GM23248 (cell line): ENCODE results near the gene HJURP. TPM values are rescaled to one million over a fixed set of nuclear protein-coding genes. Genes with fewer than 3 reads are reported as not detected.
A peak's percentile ranks its signal among the peaks of the same experiment; 100 is the strongest.

Experiments
- DNase-seq: peaks from one replicate; pipeline ENCODE4 v3.0.0-alpha.2; 2015
- H2AFZ ChIP-seq: fragments of 200-600 bp; sonication (generic); 2 replicates; pipeline ENCODE4 v1.6.1; 2016; ENCODE audit warnings: antibody characterized with exemption
- H3F3A ChIP-seq: fragments of 200-600 bp; sonication (generic); 2 replicates; pipeline ENCODE4 v1.6.1; 2016; ENCODE audit warnings: mild to moderate bottlenecking, antibody characterized with exemption, mixed run types; ENCODE audit not compliant: insufficient read depth
- H3K27ac ChIP-seq: fragments of 200-600 bp; sonication (generic); 2 replicates; pipeline ENCODE4 v1.5.1; 2016; ENCODE audit warnings: mild to moderate bottlenecking
- H3K27me3 ChIP-seq: fragments of 200-600 bp; sonication (generic); replicated peaks from 2 replicates; pipeline ENCODE4 v1.6.1; 2016; ENCODE audit warnings: mild to moderate bottlenecking; ENCODE audit not compliant: insufficient read depth
- H3K36me3 ChIP-seq: fragments of 200-600 bp; sonication (generic); 2 replicates; pipeline ENCODE4 v1.6.1; 2016; ENCODE audit warnings: low read depth, mild to moderate bottlenecking
- H3K4me1 ChIP-seq: fragments of 200-600 bp; sonication (generic); 2 replicates; pipeline ENCODE4 v1.6.1; 2016; ENCODE audit warnings: mild to moderate bottlenecking; ENCODE audit not compliant: insufficient read depth
- H3K4me2 ChIP-seq: fragments of 200-600 bp; sonication (generic); one replicate; pipeline ENCODE4 v1.6.1; 2016; ENCODE audit warnings: mild to moderate bottlenecking; ENCODE audit not compliant: unreplicated experiment
- H3K4me3 ChIP-seq: fragments of 200-600 bp; sonication (generic); 2 replicates; pipeline ENCODE4 v1.5.1; 2016; ENCODE audit warnings: mild to moderate bottlenecking
- H3K79me2 ChIP-seq: fragments of 200-600 bp; sonication (generic); 2 replicates; pipeline ENCODE4 v1.6.1; 2016; ENCODE audit warnings: mild to moderate bottlenecking; ENCODE audit not compliant: insufficient read depth
- H3K9ac ChIP-seq: fragments of 200-600 bp; sonication (generic); 2 replicates; pipeline ENCODE4 v1.6.1; 2016; ENCODE audit warnings: mild to moderate bottlenecking
- H3K9me2 ChIP-seq: fragments of 200-600 bp; sonication (generic); 2 replicates; pipeline ENCODE4 v1.6.1; 2016; ENCODE audit warnings: mixed run types, mild to moderate bottlenecking, moderate library complexity; ENCODE audit not compliant: insufficient read depth
- H3K9me3 ChIP-seq: fragments of 200-600 bp; sonication (generic); one replicate; pipeline ENCODE4 v1.6.1; 2017; ENCODE audit warnings: low read depth
- H4K20me1 ChIP-seq: fragments of 200-600 bp; sonication (generic); 2 replicates; pipeline ENCODE4 v1.6.0; 2016; ENCODE audit not compliant: insufficient read depth
- EZH2 ChIP-seq: fragments of 200-600 bp; sonication (generic); IDR thresholded peaks from 2 replicates; pipeline ENCODE4 v1.6.1; 2018; ENCODE audit warnings: antibody characterized with exemption, mild to moderate bottlenecking; ENCODE audit not compliant: insufficient read depth, poor library complexity, severe bottlenecking
- EZH2phosphoT487 ChIP-seq: fragments of 200-600 bp; sonication (generic); IDR thresholded peaks from 2 replicates; pipeline ENCODE4 v1.6.1; 2018; ENCODE audit warnings: antibody characterized with exemption, moderate library complexity, mild to moderate bottlenecking, low read depth; ENCODE audit not compliant: insufficient read depth
- WGBS, 2 experiments: methylation state at CpG; one replicate each; pipeline ENCODE4 v1.1.6; 2015 to 2017; ENCODE audit warnings: low lambda C conversion rate in 2 of 2, low coverage in 1 of 2; ENCODE audit errors: missing lambda C conversion rate in 2 of 2; 5-methylcytosine and 5-hydroxymethylcytosine counted together
- in situ Hi-C: fragments of 300-500 bp; cut with MboI; formaldehyde crosslinking; loops from 2 replicates; pipeline ENCODE4 v1.15.0; 2020
- polyA plus RNA-seq: library from polyadenylated mRNA; unstranded; fragments of >200 nt; fragmentation: Nextera tagmentation; extraction: Ambion mirVana; gene quantifications from 2 replicates; pipeline ENCODE4 v1.2.1, GENCODE V29; 2016
- total RNA-seq: library from RNA; depleted of rRNA; stranded (reverse); fragments of >200 nt; shearing (Covaris generic); gene quantifications from 2 replicates; pipeline ENCODE4 v1.2.3, GENCODE V29; 2014

Gene HJURP
- total and polyA plus RNA-seq, 2 experiments from 2014 or later = 13.2 to 13.9 TPM

- H4K20me1 ChIP-seq = no peaks in the 10 kb centered on the region
- TF ChIP-seq EZH2 = no peak
- TF ChIP-seq EZH2phosphoT487 = no peak
- H3K9me3 ChIP-seq = no peaks in the 10 kb centered on the region
- H3K36me3 ChIP-seq = no peaks in the 10 kb centered on the region
- no peaks in the 10 kb centered on the region for H3K9me2 ChIP-seq
- H3K4me2 ChIP-seq = no peak overlapping the region
- peak; percentile 54 for DNase-seq
- H3K27me3 ChIP-seq = no peaks in the 10 kb centered on the region
- peaks cover 17% of the 10 kb centered on the region for H3K79me2 ChIP-seq
- no peak overlapping the region; the same call in 1 of the 2 replicates for H2AFZ ChIP-seq
- H3K9ac ChIP-seq = no peak overlapping the region
- H3K27ac ChIP-seq = no peak overlapping the region
- peaks cover 5% of the 10 kb centered on the region; the same call in 1 of the 2 replicates for H3F3A ChIP-seq
- no peak overlapping the region for H3K4me3 ChIP-seq
- H3K4me1 ChIP-seq = peaks cover 9% of the 10 kb centered on the region; the same call in 1 of the 2 replicates
- in situ Hi-C loops = no loop called here
- 43 to 45% methylated on average over 9 of the region's 9 CpGs for WGBS, 2 experiments
Observed at GRCh38 chr2:233857511-233858141, 3.3 kb upstream of the HJURP start.

- Histone ChIP-seq H3K79me2 (peaks cover 31% of the 10 kb centered on the region), H3K27me3 (no peaks in the 10 kb centered on the region), H3K4me1 (peaks cover 12% of the 10 kb centered on the region; the same call in 1 of the 2 replicates), H3K4me3 (no peak overlapping the region), H3F3A (peaks cover 5% of the 10 kb centered on the region; the same call in 1 of the 2 replicates), H3K4me2 (no peak overlapping the region), H2AFZ (no peak overlapping the region), H3K9me2 (no peaks in the 10 kb centered on the region), H4K20me1 (no peaks in the 10 kb centered on the region), H3K27ac (no peak overlapping the region), H3K9me3 (no peaks in the 10 kb centered on the region), H3K9ac (no peak overlapping the region), H3K36me3 (no peaks in the 10 kb centered on the region)
- no peak for DNase-seq
- WGBS, 2 experiments = 89 to 90% methylated on average over 5 of the region's 5 CpGs
- no peak for TF ChIP-seq EZH2phosphoT487
- TF ChIP-seq EZH2 = no peak
- in situ Hi-C loops = no loop called here
Observed at GRCh38 chr2:233856184-233856583, 1.8 kb upstream of the HJURP start.

GRCh38 chr2:233855345-233855744 lies 1.0 kb upstream of the HJURP start:
- H2AFZ ChIP-seq = peak overlapping the region; percentile 97
- H3K9me2 ChIP-seq = no peaks in the 10 kb centered on the region
- H3K27ac ChIP-seq = 0 out of 2 replicates have a peak overlapping the region, but pooled peaks have one; percentile 52
- no peak for TF ChIP-seq EZH2phosphoT487
- peak overlapping the region; percentile 79 for H3K4me2 ChIP-seq
- WGBS, 2 experiments = 69 to 77% methylated on average over 5 of the region's 5 CpGs
- peak overlapping the region; percentile 95; the same call in 1 of the 2 replicates for H3K4me3 ChIP-seq
- peaks cover 12% of the 10 kb centered on the region; the same call in 1 of the 2 replicates for H3K4me1 ChIP-seq
- H3K79me2 ChIP-seq = peaks cover 40% of the 10 kb centered on the region
- H3K9ac ChIP-seq = peak overlapping the region; percentile 80
- H4K20me1 ChIP-seq = no peaks in the 10 kb centered on the region
- in situ Hi-C loops = no loop called here
- peaks cover 5% of the 10 kb centered on the region; the same call in 1 of the 2 replicates for H3F3A ChIP-seq
- H3K27me3 ChIP-seq = no peaks in the 10 kb centered on the region
- H3K36me3 ChIP-seq = no peaks in the 10 kb centered on the region
- DNase-seq = no peak
- no peaks in the 10 kb centered on the region for H3K9me3 ChIP-seq

GRCh38 chr2:233853883-233854240 lies 473 bp downstream of the HJURP start:
- in situ Hi-C loops = no loop called here
- peak overlapping the region; percentile 60 for H3K4me2 ChIP-seq
- peaks cover 54% of the 10 kb centered on the region for H3K79me2 ChIP-seq
- H3K9ac ChIP-seq = peak overlapping the region; percentile 80
- H3K9me2 ChIP-seq = no peaks in the 10 kb centered on the region
- no peaks in the 10 kb centered on the region for H3K36me3 ChIP-seq
- WGBS, 2 experiments = 0% methylated on average over 4 to 24 of the region's 25 CpGs
- H3K9me3 ChIP-seq = no peaks in the 10 kb centered on the region
- peaks cover 5% of the 10 kb centered on the region; the same call in 1 of the 2 replicates for H3F3A ChIP-seq
- H2AFZ ChIP-seq = peak overlapping the region; percentile 97
- DNase-seq = no peak
- peak overlapping the region; percentile 95 for H3K4me3 ChIP-seq
- H4K20me1 ChIP-seq = no peaks in the 10 kb centered on the region
- peaks cover 12% of the 10 kb centered on the region; the same call in 1 of the 2 replicates for H3K4me1 ChIP-seq
- TF ChIP-seq EZH2 (no peak), EZH2phosphoT487 (no peak)
- H3K27me3 ChIP-seq = no peaks in the 10 kb centered on the region
- H3K27ac ChIP-seq = 0 out of 2 replicates have a peak overlapping the region, but pooled peaks have one; percentile 1
